ENCODE results near the gene PRKCA.

GRCh38 chr17:66466840-66467367 is 164.5 kb downstream of the PRKCA start:
- TF ChIP-seq ZNF274 (IDR thresholded peaks at IDR 0.05; ENCODE audit: low read depth, low read length) (no peak), YY1 (IDR thresholded peaks at IDR 0.05; ENCODE audit: insufficient read depth, insufficient read length) (no peak)

Measured in NT2/D1 (cell line).